Measurements from ENCODE around the gene PLCH1. TPM values are rescaled to one million over a fixed set of nuclear protein-coding genes. Genes with fewer than 3 reads are reported as not detected.

Gene PLCH1
- total RNA-seq, 2 experiments from 2014 or later: 0.03 to 0.20 TPM

DNA sequence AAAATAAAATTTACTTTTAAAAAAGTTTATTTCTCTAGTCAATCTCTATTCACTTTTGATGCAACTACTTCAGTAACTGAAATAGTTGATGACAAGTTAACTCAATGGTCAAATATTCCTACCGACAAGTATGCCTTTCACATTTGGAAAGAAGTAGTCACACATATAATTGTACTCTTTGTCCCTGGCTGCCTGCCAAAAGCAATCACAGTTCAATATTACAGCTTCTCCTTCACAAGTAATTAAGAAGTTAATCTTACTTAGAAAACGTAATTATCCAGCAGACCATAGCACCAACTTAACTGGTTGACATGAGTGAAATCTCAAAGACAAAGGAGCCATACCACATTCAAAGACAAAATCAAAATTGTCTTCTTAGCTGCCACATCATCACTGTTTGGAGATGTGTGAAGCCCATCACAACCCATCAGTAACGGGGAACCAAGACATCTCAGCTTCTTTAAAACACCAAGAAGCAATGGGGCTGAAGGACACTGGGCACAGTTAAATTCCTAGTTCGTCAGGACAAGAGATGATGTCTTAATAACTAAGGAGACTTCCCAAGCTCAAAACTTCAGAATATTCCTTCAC is 86.1 kb downstream of the PLCH1 start:
- TF ChIP-seq, protein P1, sequence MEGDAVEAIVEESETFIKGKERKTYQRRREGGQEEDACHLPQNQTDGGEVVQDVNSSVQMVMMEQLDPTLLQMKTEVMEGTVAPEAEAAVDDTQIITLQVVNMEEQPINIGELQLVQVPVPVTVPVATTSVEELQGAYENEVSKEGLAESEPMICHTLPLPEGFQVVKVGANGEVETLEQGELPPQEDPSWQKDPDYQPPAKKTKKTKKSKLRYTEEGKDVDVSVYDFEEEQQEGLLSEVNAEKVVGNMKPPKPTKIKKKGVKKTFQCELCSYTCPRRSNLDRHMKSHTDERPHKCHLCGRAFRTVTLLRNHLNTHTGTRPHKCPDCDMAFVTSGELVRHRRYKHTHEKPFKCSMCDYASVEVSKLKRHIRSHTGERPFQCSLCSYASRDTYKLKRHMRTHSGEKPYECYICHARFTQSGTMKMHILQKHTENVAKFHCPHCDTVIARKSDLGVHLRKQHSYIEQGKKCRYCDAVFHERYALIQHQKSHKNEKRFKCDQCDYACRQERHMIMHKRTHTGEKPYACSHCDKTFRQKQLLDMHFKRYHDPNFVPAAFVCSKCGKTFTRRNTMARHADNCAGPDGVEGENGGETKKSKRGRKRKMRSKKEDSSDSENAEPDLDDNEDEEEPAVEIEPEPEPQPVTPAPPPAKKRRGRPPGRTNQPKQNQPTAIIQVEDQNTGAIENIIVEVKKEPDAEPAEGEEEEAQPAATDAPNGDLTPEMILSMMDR (IDR thresholded peaks at IDR 0.05): no peak
- DNase-seq: no peak
- POLR2A ChIA-PET: no interaction called here

DNA sequence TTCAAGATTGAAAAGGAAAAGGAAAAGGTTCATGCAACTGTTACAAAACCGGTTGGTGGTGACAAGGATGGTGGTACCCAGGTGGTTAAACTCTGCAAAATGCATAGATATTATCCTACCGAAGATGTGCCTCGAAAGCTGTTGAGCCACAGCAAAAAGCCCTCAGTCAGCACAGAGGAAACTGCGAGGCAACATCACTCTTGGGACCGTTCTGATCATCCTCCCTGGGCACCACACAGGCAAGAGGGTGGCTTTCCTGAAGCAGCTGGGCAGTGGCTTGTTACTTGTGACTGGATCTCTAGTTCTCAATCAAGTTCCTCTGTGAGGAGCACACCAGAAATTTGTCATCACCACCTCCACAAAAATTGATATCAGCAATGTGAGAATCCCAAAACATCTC is 86.9 kb downstream of the PLCH1 start:
- TF ChIP-seq, protein P1 (IDR thresholded peaks at IDR 0.05): no peak
- H3K27me3 ChIP-seq (ENCODE audit: control insufficient read depth in 1 of 2, insufficient read depth in 2 of 2, low read length in 2 of 2): no peaks in the 10 kb centered on the region
- H3K4me1 ChIP-seq (ENCODE audit: insufficient read depth, low read length): no peaks in the 10 kb centered on the region
- H3K36me3 ChIP-seq (ENCODE audit: insufficient read depth, low read length): no peaks in the 10 kb centered on the region
- H3K9me3 ChIP-seq (ENCODE audit: control insufficient read depth in 1 of 2, insufficient read depth in 1 of 2, low read length in 2 of 2): no peaks in the 10 kb centered on the region
- Mint-ChIP-seq H3K4me1 (ENCODE audit: low read depth) (no peaks in the 10 kb centered on the region), H3K36me3 (ENCODE audit: low read depth) (no peaks in the 10 kb centered on the region), H3K9me3 (no peaks in the 10 kb centered on the region), H3K27me3 (no peaks in the 10 kb centered on the region), H3K4me3 (no peak overlapping the region), H3K27ac (no peak overlapping the region)
- H3K4me3 ChIP-seq (ENCODE audit: low read length): no peak overlapping the region
- ChIA-PET POLR2A (no interaction called here), CTCF (interaction anchor here (1.0 kb wide), 1 partner anchor 204 kb away, joined by 3 read pairs; no protein-coding TSS in a partner anchor)
- ATAC-seq (ENCODE audit: poor library complexity): no peak
- DNase-seq: no peak
- intact Hi-C loops (cut with DNase I, micrococcal nuclease): no loop called here
- H3K27ac ChIP-seq (ENCODE audit: low read depth in 1 of 2, low read length in 2 of 2): no peak overlapping the region

More for the DNA sequence above, 86.1 kb downstream of the PLCH1 start:
- Histone ChIP-seq H3K27ac (ENCODE audit: low read depth in 1 of 2, low read length in 2 of 2) (no peak overlapping the region), H3K9me3 (ENCODE audit: control insufficient read depth in 1 of 2, insufficient read depth in 1 of 2, low read length in 2 of 2) (no peaks in the 10 kb centered on the region), H3K4me1 (ENCODE audit: insufficient read depth, low read length) (no peaks in the 10 kb centered on the region), H3K27me3 (ENCODE audit: control insufficient read depth in 1 of 2, insufficient read depth in 2 of 2, low read length in 2 of 2) (no peaks in the 10 kb centered on the region), H3K4me3 (ENCODE audit: low read length) (no peak overlapping the region), H3K36me3 (ENCODE audit: insufficient read depth, low read length) (no peaks in the 10 kb centered on the region)
- H3K27me3 Mint-ChIP-seq: no peaks in the 10 kb centered on the region
- no peaks in the 10 kb centered on the region for H3K9me3 Mint-ChIP-seq
- H3K36me3 Mint-ChIP-seq (ENCODE audit: low read depth): no peaks in the 10 kb centered on the region
- intact Hi-C loops (cut with DNase I, micrococcal nuclease): no loop called here
- CTCF ChIA-PET: interaction anchor here (1.0 kb wide), 1 partner anchor 204 kb away, joined by 3 read pairs; no protein-coding TSS in a partner anchor
- H3K27ac Mint-ChIP-seq: no peak overlapping the region
- H3K4me3 Mint-ChIP-seq: no peak overlapping the region
- H3K4me1 Mint-ChIP-seq (ENCODE audit: low read depth): no peaks in the 10 kb centered on the region
- no peak for ATAC-seq (ENCODE audit: poor library complexity)

DNA sequence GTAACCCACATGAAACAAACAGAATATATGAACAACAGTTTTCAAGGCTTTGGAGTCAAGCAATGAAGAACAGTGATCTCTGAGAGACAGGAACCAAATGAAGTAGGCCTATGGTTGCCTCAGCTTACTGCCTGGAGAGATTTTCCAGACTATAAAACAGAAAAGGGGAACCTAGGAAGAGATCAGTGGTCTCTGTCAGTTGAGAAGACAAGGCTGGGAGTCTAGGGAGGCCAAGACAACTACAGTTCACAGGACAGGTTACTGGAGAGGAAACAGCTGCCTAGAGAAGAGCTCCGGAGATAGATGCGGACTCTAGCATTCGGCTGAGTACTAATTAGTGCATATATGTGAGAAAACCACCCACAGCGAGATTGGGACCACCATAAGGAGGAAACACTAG is 87.7 kb downstream of the PLCH1 start:
- H3K4me1 ChIP-seq (ENCODE audit: insufficient read depth, low read length): no peaks in the 10 kb centered on the region
- Mint-ChIP-seq H3K4me3 (no peak overlapping the region), H3K9me3 (no peaks in the 10 kb centered on the region), H3K27me3 (no peaks in the 10 kb centered on the region), H3K27ac (no peak overlapping the region), H3K36me3 (ENCODE audit: low read depth) (no peaks in the 10 kb centered on the region), H3K4me1 (ENCODE audit: low read depth) (no peaks in the 10 kb centered on the region)
- H3K9me3 ChIP-seq (ENCODE audit: control insufficient read depth in 1 of 2, insufficient read depth in 1 of 2, low read length in 2 of 2): no peaks in the 10 kb centered on the region
- ATAC-seq (ENCODE audit: poor library complexity): no peak
- intact Hi-C loops (cut with DNase I, micrococcal nuclease): no loop called here
- no peak overlapping the region for H3K4me3 ChIP-seq (ENCODE audit: low read length)
- TF ChIP-seq, protein P1 (IDR thresholded peaks at IDR 0.05): no peak
- DNase-seq: no peak
- ChIA-PET POLR2A (no interaction called here), CTCF (no interaction called here)
- H3K27me3 ChIP-seq (ENCODE audit: control insufficient read depth in 1 of 2, insufficient read depth in 2 of 2, low read length in 2 of 2): no peaks in the 10 kb centered on the region
- H3K27ac ChIP-seq (ENCODE audit: low read depth in 1 of 2, low read length in 2 of 2): no peak overlapping the region
- no peaks in the 10 kb centered on the region for H3K36me3 ChIP-seq (ENCODE audit: insufficient read depth, low read length)

Data from CD4-positive, alpha-beta T cell (primary cell).